ENCODE data around the gene UTP18. TPM values are rescaled to one million over a fixed set of nuclear protein-coding genes. Genes with fewer than 3 reads are reported as not detected.

UTP18 gene
- total RNA-seq, 1 experiment from 2014 or later = 64.2 TPM

- Histone ChIP-seq H2AFZ (ENCODE audit: low read length) (no peak overlapping the region), H3K4me2 (ENCODE audit: low read length) (no peak overlapping the region), H3K9me2 (replicated peaks; ENCODE audit: low read length) (no peaks in the 10 kb centered on the region), H3F3A (ENCODE audit: low read length, unreplicated experiment) (no peaks in the 10 kb centered on the region), H3K4me1 (ENCODE audit: insufficient read depth, low read length) (no peaks in the 10 kb centered on the region), H3K27ac (ENCODE audit: low read length) (no peak overlapping the region), H3K36me3 (ENCODE audit: low read depth, low read length) (peaks cover 69% of the 10 kb centered on the region), H3K27me3 (ENCODE audit: low read length) (no peaks in the 10 kb centered on the region), H3K9me3 (ENCODE audit: low read length) (no peaks in the 10 kb centered on the region), H3K79me2 (ENCODE audit: low read length) (peaks cover 58% of the 10 kb centered on the region), H3K9ac (ENCODE audit: low read length) (no peak overlapping the region), H4K20me1 (ENCODE audit: low read length) (peaks cover 10% of the 10 kb centered on the region; the same call in 1 of the 2 replicates), H3K4me3 (ENCODE audit: low read length) (no peak overlapping the region)
- ATAC-seq (no peak), DNase-seq (no peak)
- intact Hi-C loops (cut with micrococcal nuclease) = no loop called here
- no TSS peak for BruUV-seq (replicated peaks)
- TF ChIP-seq EZH2 (IDR thresholded peaks at IDR 0.05; ENCODE audit: low read length, unreplicated experiment) = no peak
- ChIA-PET CTCF (no interaction called here), POLR2A (ENCODE audit: unreplicated experiment) (no interaction called here)
These were observed 9.6 kb downstream of the UTP18 start for GRCh38 chr17:51269991-51270390.

GRCh38 chr17:51270636-51271035 is 10.3 kb downstream of the UTP18 start:
- POLR2A ChIA-PET (ENCODE audit: unreplicated experiment) = no interaction called here
- TF ChIP-seq CTCF (conservative IDR thresholded peaks at IDR 0.05; ENCODE audit: low read depth, low read length) (no peak), EZH2 (IDR thresholded peaks at IDR 0.05; ENCODE audit: low read length, unreplicated experiment) (no peak), EZH2phosphoT487 (IDR thresholded peaks at IDR 0.05; ENCODE audit: borderline replicate concordance, low read length) (no peak)
- BruUV-seq (replicated peaks) = no TSS peak

DNA sequence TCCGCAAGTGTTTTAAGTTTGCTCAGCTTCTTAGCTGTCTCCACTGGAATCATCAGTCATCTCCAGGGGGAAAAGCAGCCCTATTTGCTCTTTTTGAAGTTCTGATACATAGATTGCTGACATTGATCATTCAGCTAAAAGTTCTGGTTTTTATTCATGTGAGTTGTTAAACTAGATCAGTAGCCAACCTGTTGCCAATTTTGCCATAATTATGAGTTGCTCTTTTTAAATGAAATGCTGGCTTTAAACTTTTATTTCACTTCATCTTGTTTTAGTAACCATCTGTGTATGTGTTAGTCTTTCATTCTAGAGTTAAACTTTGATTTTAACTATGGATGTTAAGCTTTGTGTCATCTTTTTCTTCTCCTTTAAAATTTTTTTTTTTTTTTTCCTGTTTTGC is 12.5 kb downstream of the UTP18 start:
- no peak overlapping the region for H3K9ac ChIP-seq (ENCODE audit: low read length)
- H2AFZ ChIP-seq (ENCODE audit: low read length) = no peak overlapping the region
- no peak for ATAC-seq
- H3K27me3 ChIP-seq (ENCODE audit: low read length) = no peaks in the 10 kb centered on the region
- H3K4me1 ChIP-seq (ENCODE audit: insufficient read depth, low read length) = no peaks in the 10 kb centered on the region
- no TSS peak for BruUV-seq (replicated peaks)
- peaks cover 6% of the 10 kb centered on the region; the same call in 1 of the 2 replicates for H4K20me1 ChIP-seq (ENCODE audit: low read length)
- peaks cover 34% of the 10 kb centered on the region for H3K79me2 ChIP-seq (ENCODE audit: low read length)
- no peak overlapping the region for H3K27ac ChIP-seq (ENCODE audit: low read length)
- no peak overlapping the region for H3K4me3 ChIP-seq (ENCODE audit: low read length)
- no peak for TF ChIP-seq CTCF (conservative IDR thresholded peaks at IDR 0.05; ENCODE audit: low read depth, low read length)
- no peak for TF ChIP-seq EZH2 (IDR thresholded peaks at IDR 0.05; ENCODE audit: low read length, unreplicated experiment)
- TF ChIP-seq EZH2phosphoT487 (IDR thresholded peaks at IDR 0.05; ENCODE audit: borderline replicate concordance, low read length) = no peak
- H3K4me2 ChIP-seq (ENCODE audit: low read length) = no peak overlapping the region
- no peak for DNase-seq
- no peaks in the 10 kb centered on the region for H3F3A ChIP-seq (ENCODE audit: low read length, unreplicated experiment)
- no peaks in the 10 kb centered on the region for H3K9me3 ChIP-seq (ENCODE audit: low read length)
- intact Hi-C loops (cut with micrococcal nuclease) = no loop called here
- CTCF ChIA-PET = no interaction called here
- peaks cover 75% of the 10 kb centered on the region for H3K36me3 ChIP-seq (ENCODE audit: low read depth, low read length)
- no peaks in the 10 kb centered on the region for H3K9me2 ChIP-seq (replicated peaks; ENCODE audit: low read length)
- POLR2A ChIA-PET (ENCODE audit: unreplicated experiment) = interaction anchor here (0.7 kb wide), 1 partner anchor 14 kb away, joined by 4 read pairs; no protein-coding TSS in a partner anchor

More at GRCh38 chr17:51270636-51271035, 10.3 kb downstream of the UTP18 start:
- Histone ChIP-seq H3K27me3 (ENCODE audit: low read length) (no peaks in the 10 kb centered on the region), H3F3A (ENCODE audit: low read length, unreplicated experiment) (no peaks in the 10 kb centered on the region), H3K27ac (ENCODE audit: low read length) (no peak overlapping the region), H3K4me1 (ENCODE audit: insufficient read depth, low read length) (no peaks in the 10 kb centered on the region), H3K9me2 (replicated peaks; ENCODE audit: low read length) (no peaks in the 10 kb centered on the region), H3K36me3 (ENCODE audit: low read depth, low read length) (peaks cover 72% of the 10 kb centered on the region), H2AFZ (ENCODE audit: low read length) (no peak overlapping the region), H3K4me3 (ENCODE audit: low read length) (no peak overlapping the region), H3K79me2 (ENCODE audit: low read length) (peaks cover 54% of the 10 kb centered on the region), H4K20me1 (ENCODE audit: low read length) (peaks cover 10% of the 10 kb centered on the region; the same call in 1 of the 2 replicates), H3K9me3 (ENCODE audit: low read length) (no peaks in the 10 kb centered on the region), H3K4me2 (ENCODE audit: low read length) (no peak overlapping the region), H3K9ac (ENCODE audit: low read length) (no peak overlapping the region)
- ATAC-seq (peak; percentile 58), DNase-seq (no peak)
- intact Hi-C loops (cut with micrococcal nuclease) = no loop called here
- CTCF ChIA-PET = no interaction called here
